IPS-11a (cell line): ENCODE data around the gene TSHZ3.

Experiments
- H3K4me3 ChIP-seq: one replicate; pipeline ENCODE4 v1.5.1; 2013; ENCODE audit warnings: low read depth, low read length, control low read depth

Gene TSHZ3

GRCh38 chr19:31290931-31291590 lies 58.2 kb downstream of the TSHZ3 start:
- no peak overlapping the region for H3K4me3 ChIP-seq

GRCh38 chr19:31289976-31290375 lies 59.3 kb downstream of the TSHZ3 start:
- H3K4me3 ChIP-seq, result no peak overlapping the region

DNA sequence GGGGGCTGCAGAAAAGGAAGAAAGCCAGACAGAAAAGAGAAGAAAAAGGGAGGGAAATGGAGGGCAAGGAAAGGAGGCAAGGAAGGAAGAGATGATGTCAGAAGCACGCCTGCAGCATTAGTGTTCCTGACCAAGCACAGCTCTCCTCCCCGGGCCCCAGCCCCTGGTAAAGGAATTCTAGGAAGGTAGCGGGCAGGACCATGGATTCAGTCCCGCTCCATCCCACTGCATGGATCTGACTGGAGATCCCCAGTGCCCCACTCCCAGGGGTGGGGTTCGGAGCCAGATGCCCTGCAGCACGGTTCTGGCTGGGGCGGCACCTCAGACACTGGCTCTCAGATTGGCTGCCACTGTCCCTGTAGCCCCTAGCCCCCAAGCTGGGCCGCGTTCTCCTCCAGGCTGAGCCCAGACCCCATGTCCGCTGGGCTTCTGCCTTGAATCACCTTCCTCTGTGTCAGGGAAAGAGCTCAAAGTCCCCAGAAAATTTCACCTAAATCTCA lies 59.8 kb downstream of the TSHZ3 start:
- no peak overlapping the region for H3K4me3 ChIP-seq

DNA sequence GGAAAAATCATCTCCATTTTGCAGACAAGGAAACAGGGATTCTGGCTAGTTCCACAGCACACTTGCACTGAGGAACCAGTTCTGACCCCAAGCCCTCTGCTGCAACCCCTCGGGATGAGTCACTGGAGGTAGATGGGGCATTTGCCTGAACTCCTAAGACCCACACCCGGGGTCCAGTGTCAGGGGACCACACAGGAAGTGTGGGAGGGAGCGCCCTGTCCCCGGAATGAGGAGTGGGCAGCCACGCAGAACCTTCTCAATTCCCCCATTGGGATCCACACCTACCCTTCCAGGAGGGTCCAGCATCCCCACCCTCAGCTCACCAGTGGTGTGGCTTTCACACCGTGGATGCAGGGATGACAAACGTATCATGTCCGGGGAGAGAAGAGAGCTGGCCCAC lies 62.7 kb downstream of the TSHZ3 start:
- no peak overlapping the region for H3K4me3 ChIP-seq

GRCh38 chr19:31285744-31286143 lies 63.5 kb downstream of the TSHZ3 start:
- no peak overlapping the region for H3K4me3 ChIP-seq

GRCh38 chr19:31284621-31285020 lies 64.6 kb downstream of the TSHZ3 start:
- no peak overlapping the region for H3K4me3 ChIP-seq

GRCh38 chr19:31283701-31284100 lies 65.5 kb downstream of the TSHZ3 start:
- no peak overlapping the region for H3K4me3 ChIP-seq

DNA sequence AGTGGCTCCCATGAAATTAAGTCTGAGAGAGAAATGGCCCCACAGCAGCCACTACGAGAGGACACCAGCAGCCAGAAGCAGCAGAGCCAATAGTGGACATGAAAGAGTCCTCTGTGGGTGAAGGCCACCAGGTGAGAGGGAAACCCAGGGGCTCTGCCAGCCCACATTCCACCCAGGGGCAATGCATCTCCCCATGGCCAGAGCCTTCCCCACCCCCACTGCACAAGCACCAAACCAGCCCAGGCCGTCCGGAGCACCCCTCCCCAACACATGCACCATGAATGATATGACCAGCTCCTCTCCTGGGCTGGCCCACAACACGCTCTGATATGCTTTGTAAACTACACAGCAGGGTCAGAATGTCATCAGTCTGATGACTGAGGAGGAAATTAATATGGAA lies 66.9 kb downstream of the TSHZ3 start:
- no peak overlapping the region for H3K4me3 ChIP-seq

- no peak overlapping the region for H3K4me3 ChIP-seq
Observed at GRCh38 chr19:31280287-31281006, 68.8 kb downstream of the TSHZ3 start.

GRCh38 chr19:31279436-31279765 lies 69.8 kb downstream of the TSHZ3 start:
- no peak overlapping the region for H3K4me3 ChIP-seq

DNA sequence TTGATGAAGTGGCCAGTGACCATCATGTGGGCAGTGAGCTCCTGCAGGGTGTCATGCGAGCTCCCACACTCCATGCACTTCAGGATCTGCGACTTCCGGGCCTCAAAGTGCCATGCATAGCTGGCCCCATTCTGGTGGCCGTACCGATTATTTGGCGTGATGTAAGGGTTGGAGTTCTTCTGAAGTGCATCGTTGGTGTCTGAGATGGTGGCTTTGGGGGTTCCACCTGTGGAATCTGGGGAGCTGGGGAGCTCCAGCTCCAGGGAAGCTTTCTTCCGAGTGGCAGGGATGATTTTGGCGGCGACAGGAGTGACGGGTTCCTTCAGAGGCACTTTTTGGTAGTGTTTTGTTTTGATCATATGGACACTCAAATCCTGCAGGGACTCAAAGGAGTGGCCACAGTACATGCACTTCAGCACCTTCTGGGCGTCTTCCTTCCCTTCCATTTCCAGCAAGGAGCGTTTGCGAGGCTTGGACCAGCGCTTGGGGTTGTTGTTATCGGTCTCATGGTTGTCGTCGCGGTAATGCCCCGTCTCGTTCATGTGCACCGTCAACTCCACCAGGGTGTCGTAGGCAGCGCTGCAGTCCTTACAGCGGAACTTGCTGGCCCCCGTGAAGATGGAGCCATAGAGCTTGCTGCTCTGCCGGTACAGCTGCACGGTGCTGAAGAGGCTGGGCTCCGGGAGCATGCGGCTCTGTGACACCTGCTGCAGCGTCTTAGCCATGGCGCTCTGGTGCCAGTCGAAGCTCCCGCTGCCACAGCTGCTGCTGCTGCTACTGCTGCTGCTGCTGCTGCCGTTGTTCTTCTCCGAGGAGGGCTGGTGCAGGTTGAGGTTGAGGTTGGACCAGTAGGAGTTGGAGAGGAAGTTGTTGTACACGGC lies 70.4 kb downstream of the TSHZ3 start:
- no peak overlapping the region for H3K4me3 ChIP-seq

- H3K4me3 ChIP-seq, result no peak overlapping the region
Observed at GRCh38 chr19:31277516-31277915, 71.7 kb downstream of the TSHZ3 start.

DNA sequence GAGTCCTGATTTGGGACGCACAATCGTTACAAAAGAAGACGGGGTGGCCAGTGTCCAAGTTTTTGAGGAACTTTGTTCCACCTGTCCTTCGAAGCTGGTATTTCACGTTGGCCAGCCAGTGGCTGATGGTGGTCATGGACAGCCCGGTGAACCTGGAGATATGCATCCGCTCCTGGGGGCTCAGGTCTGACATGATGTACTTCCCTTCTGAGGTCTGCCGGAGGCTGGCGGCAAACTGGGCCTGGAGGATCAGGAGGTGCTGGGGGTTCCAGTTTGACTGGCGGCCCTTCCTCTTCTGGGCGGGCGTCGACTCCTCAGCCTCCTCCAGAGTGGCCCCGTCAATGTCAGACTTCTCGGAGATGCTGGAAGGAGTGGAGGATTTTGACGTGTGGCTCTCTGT lies 72.4 kb downstream of the TSHZ3 start:
- H3K4me3 ChIP-seq, result no peak overlapping the region

- no peak overlapping the region for H3K4me3 ChIP-seq
Observed at GRCh38 chr19:31275068-31275334, 74.2 kb downstream of the TSHZ3 start.

DNA sequence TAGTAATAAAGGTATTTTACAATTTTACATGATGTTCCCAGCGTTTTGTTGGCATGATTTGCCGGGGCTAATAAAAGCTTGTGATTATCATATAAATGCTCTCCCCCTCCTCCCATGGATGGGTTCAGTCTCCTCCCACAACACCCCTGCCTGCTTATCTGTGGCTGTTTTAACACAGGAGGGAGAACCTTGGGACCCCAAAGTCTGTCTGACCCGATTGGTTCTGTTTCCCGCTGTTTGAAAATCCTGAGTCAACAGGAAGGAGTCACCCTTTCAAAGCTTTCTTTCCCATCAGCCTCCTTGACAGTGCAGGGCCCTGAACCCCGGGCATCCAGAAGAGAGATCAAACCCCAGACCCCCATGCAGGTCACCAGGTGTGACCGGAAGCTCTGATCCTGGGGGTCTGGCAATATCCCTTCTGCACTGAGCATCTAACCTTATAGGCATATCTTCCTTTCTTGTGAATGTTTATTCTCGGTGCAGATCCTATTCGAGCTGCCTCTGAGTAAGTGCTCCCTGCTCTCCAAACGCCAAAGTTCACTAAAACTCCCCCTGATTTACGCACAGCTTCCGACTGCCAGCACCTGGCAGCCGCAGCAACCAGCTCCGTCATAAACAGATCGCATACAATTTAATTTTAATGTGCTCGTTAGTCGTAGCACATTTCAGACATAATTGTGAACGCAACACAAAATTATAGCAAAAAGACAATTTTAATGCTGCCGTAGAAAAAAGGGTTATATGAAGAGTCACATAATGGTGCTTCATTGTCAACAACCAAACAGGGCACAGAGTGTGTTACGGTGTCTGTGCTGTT lies 74.8 kb downstream of the TSHZ3 start:
- no peak overlapping the region for H3K4me3 ChIP-seq

GRCh38 chr19:31272583-31273106 lies 76.6 kb downstream of the TSHZ3 start:
- H3K4me3 ChIP-seq, result no peak overlapping the region

GRCh38 chr19:31271306-31271911 lies 77.8 kb downstream of the TSHZ3 start:
- H3K4me3 ChIP-seq, result no peak overlapping the region

DNA sequence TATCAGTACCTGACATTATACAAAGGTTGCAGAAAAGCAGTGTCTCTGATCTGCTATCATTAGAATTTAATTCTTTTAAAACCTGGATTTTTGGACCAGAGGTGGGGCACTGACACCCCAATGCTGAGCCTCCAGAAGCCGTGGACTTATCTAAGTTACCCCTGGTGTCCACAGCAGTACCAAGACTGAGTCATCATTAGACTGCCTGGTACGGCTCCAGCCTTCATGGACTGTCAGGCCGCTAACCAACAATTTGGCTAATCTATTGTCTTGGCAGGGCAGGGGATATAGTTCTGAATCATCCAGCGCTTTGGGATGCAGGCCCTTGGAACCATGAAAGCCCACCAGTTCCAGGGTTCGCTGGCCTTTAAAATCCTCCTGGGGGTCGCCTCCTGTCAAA lies 78.3 kb downstream of the TSHZ3 start:
- H3K4me3 ChIP-seq, result no peak overlapping the region

DNA sequence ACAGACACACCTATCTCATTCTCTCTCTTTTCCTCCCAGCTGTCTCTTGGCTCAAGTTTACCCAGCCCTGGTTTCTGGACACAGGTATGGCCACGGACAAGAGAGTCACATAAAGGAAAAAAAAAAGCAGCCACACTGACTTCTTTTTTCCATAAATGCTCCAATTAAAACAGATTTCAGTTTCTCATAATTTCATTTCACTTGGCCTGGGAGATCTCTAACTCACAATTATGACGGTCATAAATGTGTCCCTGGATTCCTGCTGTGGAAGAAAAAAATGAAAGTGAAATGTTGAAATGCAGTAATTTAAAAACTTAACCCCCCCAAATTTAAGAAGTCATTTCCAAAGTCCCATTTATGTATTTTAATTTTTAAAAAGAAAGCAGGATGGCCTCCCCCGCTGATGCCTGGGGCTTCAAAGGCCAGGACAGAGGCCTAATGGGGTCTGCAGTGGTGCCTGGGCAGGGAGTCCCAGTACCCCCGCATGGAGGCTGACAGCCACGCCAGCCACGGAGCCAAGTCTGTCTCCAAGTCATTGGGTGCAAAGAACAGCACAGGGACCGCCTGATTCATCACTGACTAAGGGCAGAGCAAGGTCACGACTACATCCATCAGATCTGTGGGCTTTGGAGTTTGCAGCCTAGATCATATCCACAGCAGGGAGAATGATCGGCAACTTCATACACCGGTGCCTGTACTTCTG lies 79.7 kb downstream of the TSHZ3 start:
- H3K4me3 ChIP-seq, result no peak overlapping the region
